Stomach smooth muscle (tissue), 2 donors: Measurements from ENCODE around the gene COMMD9.

Experiments
- H3K27ac ChIP-seq: one replicate; pipeline ENCODE4 v1.7.0; 2013; ENCODE audit warnings: mild to moderate bottlenecking, low read length, inconsistent platforms
- H3K27me3 ChIP-seq, 2 donors: one replicate each; pipeline ENCODE4 v1.7.0; 2013; ENCODE audit warnings: low read length in 2 of 2; ENCODE audit not compliant: insufficient read depth in 2 of 2, control insufficient read depth in 1 of 2
- H3K36me3 ChIP-seq, 2 donors: one replicate each; pipeline ENCODE4 v1.7.0; 2013; ENCODE audit warnings: low read length in 2 of 2; ENCODE audit not compliant: control insufficient read depth in 2 of 2, insufficient read depth in 2 of 2
- H3K4me1 ChIP-seq: one replicate; pipeline ENCODE4 v1.7.0; 2013; ENCODE audit warnings: low read length; ENCODE audit not compliant: control insufficient read depth, insufficient read depth
- H3K4me3 ChIP-seq, 2 donors: one replicate each; pipeline ENCODE4 v1.7.0; 2013; ENCODE audit warnings: low read length in 2 of 2
- H3K9ac ChIP-seq, 2 donors: one replicate each; pipeline ENCODE4 v1.7.0; 2013; ENCODE audit warnings: low read length in 2 of 2, mild to moderate bottlenecking in 1 of 2
- H3K9me3 ChIP-seq, 2 donors: one replicate each; pipeline ENCODE4 v1.7.0; 2013; ENCODE audit warnings: low read length in 2 of 2; ENCODE audit not compliant: control insufficient read depth in 2 of 2
- donor health status: healthy.
- donor health status: Pancreatic carcinoma.

COMMD9 gene

GRCh38 chr11:36224209-36224882, 64.9 kb downstream of the COMMD9 start:
- no peak overlapping the region for H3K9ac ChIP-seq
- H3K4me1 ChIP-seq, result peaks cover 13% of the 10 kb centered on the region
- no peaks in the 10 kb centered on the region for H3K27me3 ChIP-seq
- no peak overlapping the region for H3K4me3 ChIP-seq
- peaks cover 0 to 4% of the 10 kb centered on the region in 2 donors for H3K36me3 ChIP-seq
- peaks cover 0 to 4% of the 10 kb centered on the region in 2 donors for H3K9me3 ChIP-seq
- H3K27ac ChIP-seq, result no peak overlapping the region

- Histone ChIP-seq H3K9ac (peak overlapping the region in 1 of 2 donors; percentile 21), H3K9me3 (peaks cover 4 to 5% of the 10 kb centered on the region in 2 donors), H3K27ac (peak overlapping the region; percentile 31), H3K4me1 (peaks cover 13% of the 10 kb centered on the region), H3K36me3 (peaks cover 0 to 4% of the 10 kb centered on the region in 2 donors), H3K4me3 (peak overlapping the region in 1 of 2 donors; percentile 29), H3K27me3 (no peaks in the 10 kb centered on the region)
Measured at GRCh38 chr11:36222831-36223635, 66.2 kb downstream of the COMMD9 start.
